Vagina (tissue), 2 donors: Measurements from ENCODE around the gene SKAP1.

Experiments
- POLR2A ChIP-seq, 2 donors: fragments of 450-650 bp; IDR thresholded peaks; one replicate each; pipeline ENCODE4 v1.6.1; 2017; ENCODE audit warnings: antibody characterized with exemption in 2 of 2, mild to moderate bottlenecking in 2 of 2, moderate library complexity in 2 of 2
- TF ChIP-seq, protein P1 (sequence below), 3 experiments: fragments of 450-650 bp in 2 of 3; fragments of 200-600 bp in 1 of 3; sonication (generic) in 1 of 3; IDR thresholded peaks; one replicate each; pipeline ENCODE4 v1.5.1; 2017 to 2019; ENCODE audit warnings: antibody characterized with exemption in 3 of 3, mild to moderate bottlenecking in 2 of 3, moderate library complexity in 2 of 3

DNA sequence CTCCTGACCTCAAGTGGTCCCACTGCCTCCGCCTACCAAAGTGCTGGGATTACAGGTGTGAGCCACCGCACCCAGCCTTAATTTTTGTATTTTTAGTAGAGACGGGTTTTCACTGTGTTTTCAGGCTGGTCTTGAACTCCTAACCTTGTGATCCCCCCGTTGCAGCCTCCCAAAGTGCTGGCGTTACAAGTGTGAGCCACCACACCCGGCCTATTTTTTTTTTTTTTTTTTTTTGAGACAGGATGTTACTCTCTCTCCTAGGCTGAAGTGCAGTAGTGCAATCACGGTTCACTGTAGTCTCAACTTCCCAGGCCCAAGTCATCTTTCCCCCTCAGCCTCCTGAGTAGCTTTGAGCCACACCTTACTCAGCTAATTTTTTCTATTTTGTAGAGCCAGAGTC, 325.6 kb downstream of the SKAP1 start:
- TF ChIP-seq, protein P1, sequence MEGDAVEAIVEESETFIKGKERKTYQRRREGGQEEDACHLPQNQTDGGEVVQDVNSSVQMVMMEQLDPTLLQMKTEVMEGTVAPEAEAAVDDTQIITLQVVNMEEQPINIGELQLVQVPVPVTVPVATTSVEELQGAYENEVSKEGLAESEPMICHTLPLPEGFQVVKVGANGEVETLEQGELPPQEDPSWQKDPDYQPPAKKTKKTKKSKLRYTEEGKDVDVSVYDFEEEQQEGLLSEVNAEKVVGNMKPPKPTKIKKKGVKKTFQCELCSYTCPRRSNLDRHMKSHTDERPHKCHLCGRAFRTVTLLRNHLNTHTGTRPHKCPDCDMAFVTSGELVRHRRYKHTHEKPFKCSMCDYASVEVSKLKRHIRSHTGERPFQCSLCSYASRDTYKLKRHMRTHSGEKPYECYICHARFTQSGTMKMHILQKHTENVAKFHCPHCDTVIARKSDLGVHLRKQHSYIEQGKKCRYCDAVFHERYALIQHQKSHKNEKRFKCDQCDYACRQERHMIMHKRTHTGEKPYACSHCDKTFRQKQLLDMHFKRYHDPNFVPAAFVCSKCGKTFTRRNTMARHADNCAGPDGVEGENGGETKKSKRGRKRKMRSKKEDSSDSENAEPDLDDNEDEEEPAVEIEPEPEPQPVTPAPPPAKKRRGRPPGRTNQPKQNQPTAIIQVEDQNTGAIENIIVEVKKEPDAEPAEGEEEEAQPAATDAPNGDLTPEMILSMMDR (IDR thresholded peaks at IDR 0.05): no peak
- no peak for TF ChIP-seq POLR2A (IDR thresholded peaks at IDR 0.05)
